Mesothelial cell of epicardium (in vitro differentiated cells): ENCODE measurements around the gene SUN1. TPM values are rescaled to one million over a fixed set of nuclear protein-coding genes. Genes with fewer than 3 reads are reported as not detected.
"Not testable (repeated sequence)": the region's sequence is repeated elsewhere in the genome, so short reads cannot be mapped to it uniquely, and the experiment has no call there.

Experiments used
- DNase-seq, 2 experiments: peaks; one replicate each; pipeline ENCODE4 v3.0.0; 2021; ENCODE audit warnings: low spot score in 2 of 2; ENCODE audit not compliant: unreplicated experiment in 2 of 2
- H3K27ac Mint-ChIP-seq: 2 replicates; pipeline ENCODE4 v1.8.0; 2021; ENCODE audit warnings: mixed read lengths
- H3K27me3 Mint-ChIP-seq: 2 replicates; pipeline ENCODE4 v1.8.0; 2021; ENCODE audit warnings: low read depth, mixed read lengths
- H3K36me3 Mint-ChIP-seq: 2 replicates; pipeline ENCODE4 v1.8.0; 2021; ENCODE audit warnings: mixed read lengths
- H3K4me1 Mint-ChIP-seq: 2 replicates; pipeline ENCODE4 v1.8.0; 2021; ENCODE audit warnings: mixed read lengths
- H3K4me3 Mint-ChIP-seq: 2 replicates; pipeline ENCODE4 v1.8.0; 2021; ENCODE audit warnings: mild to moderate bottlenecking, moderate library complexity, mixed read lengths
- H3K9me3 Mint-ChIP-seq: 2 replicates; pipeline ENCODE4 v1.8.0; 2021; ENCODE audit warnings: mixed read lengths
- total RNA-seq: library from RNA; stranded (reverse); gene quantifications from 3 replicates; pipeline ENCODE4 v1.2.1, GENCODE V29; 2021
- TF ChIP-seq, protein P1 (sequence below): fragments of 200-600 bp; sonication (generic); IDR thresholded peaks from one replicate; pipeline ENCODE4 v1.5.0; 2021; ENCODE audit warnings: antibody characterized with exemption; ENCODE audit not compliant: unreplicated experiment

Gene SUN1
- total RNA-seq, 1 donor from 2014 or later: 201 TPM

DNA sequence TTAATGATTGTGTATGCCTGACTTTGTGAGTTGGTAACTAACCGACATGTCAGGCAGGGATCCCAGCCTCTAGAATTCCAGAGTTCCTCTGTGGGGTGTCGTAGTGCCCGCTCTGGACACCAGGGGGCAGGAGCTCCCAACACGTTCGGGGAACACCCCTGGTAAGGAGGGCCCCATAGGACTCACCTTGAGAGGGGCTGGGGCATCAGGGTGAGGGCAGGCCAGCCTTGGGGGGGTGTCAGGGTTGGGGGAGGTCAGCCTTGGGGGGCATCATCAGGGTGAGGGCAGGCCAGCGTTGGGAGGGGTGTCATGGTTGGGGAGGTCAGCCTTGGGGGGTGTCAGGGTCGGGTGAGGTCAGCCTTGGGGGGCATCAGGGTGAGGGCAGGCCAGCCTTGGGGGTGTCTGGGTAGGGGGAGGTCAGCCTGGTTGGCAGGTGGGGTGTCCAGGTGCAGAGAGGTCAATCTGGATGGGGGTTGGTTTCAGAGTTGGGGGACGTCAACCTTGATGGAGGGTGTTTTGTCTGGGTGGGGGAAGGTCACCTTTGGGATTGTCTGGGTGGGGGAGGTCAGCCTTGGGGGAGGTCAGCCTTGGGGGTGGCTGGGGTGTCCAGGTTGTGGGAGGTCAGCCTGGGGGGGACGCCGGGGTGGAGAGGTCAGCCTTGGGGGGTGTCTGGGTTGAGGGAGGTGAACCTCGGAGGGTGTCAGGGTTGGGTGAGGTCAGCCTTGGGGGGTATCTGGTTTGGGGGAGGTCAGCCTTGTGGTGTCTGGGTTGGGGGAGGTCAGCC is 45.6 kb upstream of the SUN1 start:
- Mint-ChIP-seq H3K4me1 (no peaks in the 10 kb centered on the region), H3K27ac (no peak overlapping the region), H3K4me3 (no peak overlapping the region), H3K9me3 (peaks cover 3% of the 10 kb centered on the region), H3K27me3 (no peaks in the 10 kb centered on the region), H3K36me3 (peaks cover 43% of the 10 kb centered on the region)
- TF ChIP-seq, protein P1, sequence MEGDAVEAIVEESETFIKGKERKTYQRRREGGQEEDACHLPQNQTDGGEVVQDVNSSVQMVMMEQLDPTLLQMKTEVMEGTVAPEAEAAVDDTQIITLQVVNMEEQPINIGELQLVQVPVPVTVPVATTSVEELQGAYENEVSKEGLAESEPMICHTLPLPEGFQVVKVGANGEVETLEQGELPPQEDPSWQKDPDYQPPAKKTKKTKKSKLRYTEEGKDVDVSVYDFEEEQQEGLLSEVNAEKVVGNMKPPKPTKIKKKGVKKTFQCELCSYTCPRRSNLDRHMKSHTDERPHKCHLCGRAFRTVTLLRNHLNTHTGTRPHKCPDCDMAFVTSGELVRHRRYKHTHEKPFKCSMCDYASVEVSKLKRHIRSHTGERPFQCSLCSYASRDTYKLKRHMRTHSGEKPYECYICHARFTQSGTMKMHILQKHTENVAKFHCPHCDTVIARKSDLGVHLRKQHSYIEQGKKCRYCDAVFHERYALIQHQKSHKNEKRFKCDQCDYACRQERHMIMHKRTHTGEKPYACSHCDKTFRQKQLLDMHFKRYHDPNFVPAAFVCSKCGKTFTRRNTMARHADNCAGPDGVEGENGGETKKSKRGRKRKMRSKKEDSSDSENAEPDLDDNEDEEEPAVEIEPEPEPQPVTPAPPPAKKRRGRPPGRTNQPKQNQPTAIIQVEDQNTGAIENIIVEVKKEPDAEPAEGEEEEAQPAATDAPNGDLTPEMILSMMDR: peak; percentile 68
- DNase-seq: peak in 1 of 2 experiments; percentile 84

DNA sequence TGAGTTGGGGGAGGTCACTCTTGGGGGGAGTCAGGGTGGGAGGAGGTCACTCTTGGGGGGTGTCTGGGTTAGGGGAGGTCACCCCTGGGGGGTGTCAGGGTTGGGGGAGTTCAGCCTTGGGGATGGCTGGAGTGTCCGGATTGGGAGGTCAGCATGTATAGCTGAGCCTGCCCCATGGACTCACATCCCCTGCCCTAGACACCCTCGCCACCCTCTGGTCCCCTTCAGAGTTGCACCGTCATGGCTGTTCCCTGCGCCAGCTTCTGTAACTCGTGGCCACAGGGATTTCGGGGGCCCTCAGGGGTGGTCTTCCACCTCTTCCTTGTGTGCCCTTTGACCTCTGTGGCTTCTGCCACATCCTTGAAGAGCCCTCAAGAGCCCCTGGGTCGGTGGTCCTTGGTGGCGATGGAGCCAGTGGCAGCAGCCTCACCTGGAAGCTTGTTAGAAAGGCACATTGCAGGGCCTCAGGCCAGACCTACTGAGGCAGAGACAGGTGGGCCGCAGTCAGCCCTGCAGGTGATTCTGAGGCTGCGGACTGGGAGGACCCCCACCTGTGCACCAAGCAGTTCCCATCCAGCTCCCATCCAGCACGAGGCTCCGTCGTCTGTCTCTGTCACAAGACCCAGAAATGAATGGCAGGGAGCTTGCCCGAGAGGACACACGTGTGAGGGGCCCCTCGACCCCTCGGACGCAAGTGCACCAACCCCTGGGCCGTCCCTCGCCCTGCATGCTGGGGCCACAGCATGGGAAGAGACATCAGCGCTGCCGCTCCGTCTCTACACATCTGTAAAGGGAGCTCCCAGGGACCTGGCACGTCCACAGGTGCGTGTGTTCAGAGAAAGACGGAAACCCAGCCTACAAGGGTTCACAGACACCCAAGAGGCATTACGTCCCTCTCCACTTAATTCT is 44.7 kb upstream of the SUN1 start:
- H3K27me3 Mint-ChIP-seq: no peaks in the 10 kb centered on the region
- H3K4me1 Mint-ChIP-seq: no peaks in the 10 kb centered on the region
- peaks cover 3% of the 10 kb centered on the region for H3K9me3 Mint-ChIP-seq
- no peak for DNase-seq
- no peak overlapping the region for H3K4me3 Mint-ChIP-seq
- peaks cover 46% of the 10 kb centered on the region for H3K36me3 Mint-ChIP-seq
- H3K27ac Mint-ChIP-seq: no peak overlapping the region
- TF ChIP-seq, protein P1: no peak

DNA sequence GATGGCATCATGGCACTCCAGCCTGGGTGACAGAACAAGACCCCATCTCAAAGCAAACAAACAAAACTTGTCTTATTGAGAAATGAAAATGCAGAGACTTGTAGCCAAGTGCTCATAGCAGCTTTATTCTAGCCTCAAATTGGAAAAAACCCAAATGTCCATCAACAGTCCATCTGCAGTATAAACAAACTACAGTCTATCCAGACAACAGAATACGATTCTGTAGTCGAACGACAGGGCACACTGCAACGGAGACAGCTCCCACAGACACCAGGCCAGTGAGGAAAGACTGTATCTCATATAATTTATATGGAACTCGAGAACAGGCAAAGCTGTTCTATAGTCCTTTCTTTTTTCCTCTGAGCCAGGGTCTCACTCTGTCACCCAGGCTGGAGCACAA is 40.8 kb upstream of the SUN1 start:
- Mint-ChIP-seq H3K27ac (no peak overlapping the region), H3K27me3 (no peaks in the 10 kb centered on the region), H3K36me3 (peaks cover 22% of the 10 kb centered on the region), H3K9me3 (peaks cover 3% of the 10 kb centered on the region), H3K4me3 (no peak overlapping the region), H3K4me1 (no peaks in the 10 kb centered on the region)
- no peak for DNase-seq
- TF ChIP-seq, protein P1: no peak

DNA sequence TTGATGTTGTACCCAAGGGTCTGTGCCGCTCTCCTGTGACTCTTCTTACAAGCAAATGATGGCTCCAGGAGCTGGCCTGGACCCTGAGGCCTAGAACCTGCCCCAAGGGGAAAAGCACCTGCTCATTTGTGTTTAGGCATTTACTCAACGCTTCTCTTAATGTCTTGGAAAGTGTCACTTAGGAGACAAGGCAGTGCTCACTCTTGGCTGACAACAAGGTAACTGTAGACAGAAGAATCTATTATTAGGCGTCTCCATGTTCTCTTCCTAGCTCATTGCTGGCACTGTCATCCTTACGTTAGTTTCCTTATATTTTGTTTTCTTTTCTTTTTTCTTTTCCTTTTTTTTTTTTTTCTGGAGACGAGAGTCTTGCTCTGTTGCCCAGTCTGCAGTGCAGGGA is 38.1 kb upstream of the SUN1 start:
- Mint-ChIP-seq H3K27me3 (no peaks in the 10 kb centered on the region), H3K4me1 (no peaks in the 10 kb centered on the region), H3K27ac (no peak overlapping the region), H3K36me3 (peaks cover 23% of the 10 kb centered on the region), H3K9me3 (peaks cover 4% of the 10 kb centered on the region), H3K4me3 (no peak overlapping the region)
- no peak for DNase-seq
- TF ChIP-seq, protein P1: no peak

DNA sequence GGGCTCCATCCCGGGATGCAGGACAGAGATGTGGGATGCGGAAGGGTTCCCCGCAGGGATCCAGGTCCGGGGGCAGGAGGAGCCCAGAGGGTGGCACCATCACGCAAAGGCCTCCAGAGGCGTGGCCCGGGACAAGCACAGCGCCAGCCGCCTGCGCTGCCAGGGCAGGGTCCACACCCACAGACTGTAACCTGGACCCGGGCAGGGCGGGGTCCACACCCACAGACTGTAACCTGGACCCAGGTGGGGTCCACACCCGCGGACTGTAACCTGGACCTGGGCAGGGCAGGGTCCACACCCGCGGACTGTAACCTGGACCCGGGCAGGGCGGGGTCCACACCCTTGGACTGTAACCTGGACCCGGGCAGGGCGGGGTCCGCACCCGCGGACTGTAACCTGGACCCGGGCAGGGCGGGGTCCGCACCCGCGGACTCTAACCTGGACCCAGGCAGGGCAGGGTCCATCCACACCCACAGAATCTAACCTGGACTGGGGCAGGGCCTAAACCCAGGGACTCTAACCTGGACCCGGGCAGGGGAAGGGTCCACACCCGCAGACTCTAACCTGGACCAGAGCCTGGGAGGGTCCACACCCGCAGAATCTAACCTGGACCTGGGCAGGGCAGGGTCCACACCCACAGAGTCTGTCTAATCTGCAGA is 37.5 kb upstream of the SUN1 start:
- Mint-ChIP-seq H3K27ac (no peak overlapping the region), H3K27me3 (no peaks in the 10 kb centered on the region), H3K36me3 (peaks cover 22% of the 10 kb centered on the region), H3K4me3 (no peak overlapping the region), H3K4me1 (no peaks in the 10 kb centered on the region), H3K9me3 (peaks cover 4% of the 10 kb centered on the region)
- TF ChIP-seq, protein P1: no peak
- no peak for DNase-seq

DNA sequence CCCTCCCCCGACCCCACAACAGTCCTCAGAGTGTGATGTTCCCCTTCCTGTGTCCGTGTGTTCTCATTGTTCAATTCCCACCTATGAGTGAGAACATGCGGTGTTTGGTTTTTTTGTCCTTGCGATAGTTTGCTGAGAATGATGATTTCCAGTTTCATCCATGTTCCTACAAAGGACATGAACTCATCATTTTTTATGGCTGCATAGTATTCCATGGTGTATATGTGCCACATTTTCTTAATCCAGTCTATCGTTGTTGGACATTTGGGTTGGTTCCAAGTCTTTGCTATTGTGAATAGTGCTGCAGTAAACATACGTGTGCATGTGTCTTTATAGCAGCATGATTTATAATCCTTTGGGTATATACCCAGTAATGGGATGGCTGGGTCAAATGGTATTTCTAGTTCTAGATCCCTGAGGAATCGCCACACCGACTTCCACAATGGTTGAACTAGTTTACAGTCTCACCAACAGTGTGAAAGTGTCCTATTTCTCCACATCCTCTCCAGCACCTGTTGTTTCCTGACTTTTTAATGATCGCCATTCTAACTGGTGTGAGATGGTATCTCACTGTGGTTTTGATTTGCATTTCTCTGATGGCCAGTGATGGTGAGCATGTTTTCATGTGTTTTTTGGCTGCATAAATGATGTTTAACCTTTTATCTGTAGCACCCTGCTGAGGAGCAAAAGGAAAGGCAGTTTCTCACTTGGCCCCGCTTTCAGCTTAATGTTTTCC is 35.7 kb upstream of the SUN1 start:
- H3K36me3 Mint-ChIP-seq: peaks cover 22% of the 10 kb centered on the region
- not testable (repeated sequence) for H3K4me3 Mint-ChIP-seq, H3K4me1 Mint-ChIP-seq, H3K9me3 Mint-ChIP-seq, H3K27ac Mint-ChIP-seq, H3K27me3 Mint-ChIP-seq, DNase-seq
